ENCODE data around the gene SOWAHC.

- TF ChIP-seq GABPB1 (CRISPR knock-in tag; IDR thresholded peaks at IDR 0.05) (no peak), ZNF251 (CRISPR knock-in tag; IDR thresholded peaks at IDR 0.05) (no peak), ZNF660 (CRISPR knock-in tag; IDR thresholded peaks at IDR 0.05; ENCODE audit: borderline replicate concordance, low read depth) (no peak), GABPA (IDR thresholded peaks at IDR 0.05; ENCODE audit: low read depth, low read length) (no peak), GABPA (CRISPR knock-in tag; IDR thresholded peaks at IDR 0.05; ENCODE audit: low read depth) (no peak), PCBP2 (optimal IDR thresholded peaks at IDR 0.05; ENCODE audit: low read depth, low read length, poor library complexity, severe bottlenecking) (no peak), REST (IDR thresholded peaks at IDR 0.05; ENCODE audit: borderline replicate concordance in 1 of 2, low read depth in 1 of 2, low read length in 2 of 2) (no peak), ZNF274 (CRISPR knock-in tag; IDR thresholded peaks at IDR 0.05) (no peak), SRSF9 (IDR thresholded peaks at IDR 0.05; ENCODE audit: borderline replicate concordance, insufficient read depth, low read depth, low read length, poor library complexity, severe bottlenecking) (no peak)
Measured at GRCh38 chr2:109635426-109636304, 21.5 kb downstream of the SOWAHC start.
